ENCODE data around the gene ABCB9. TPM values are rescaled to one million over a fixed set of nuclear protein-coding genes. Genes with fewer than 3 reads are reported as not detected.

ABCB9 gene
- total and polyA plus RNA-seq, 2 donors (not counting 1 experiment from before 2014, with no cell fraction given), result 2.1 to 3.7 TPM

DNA sequence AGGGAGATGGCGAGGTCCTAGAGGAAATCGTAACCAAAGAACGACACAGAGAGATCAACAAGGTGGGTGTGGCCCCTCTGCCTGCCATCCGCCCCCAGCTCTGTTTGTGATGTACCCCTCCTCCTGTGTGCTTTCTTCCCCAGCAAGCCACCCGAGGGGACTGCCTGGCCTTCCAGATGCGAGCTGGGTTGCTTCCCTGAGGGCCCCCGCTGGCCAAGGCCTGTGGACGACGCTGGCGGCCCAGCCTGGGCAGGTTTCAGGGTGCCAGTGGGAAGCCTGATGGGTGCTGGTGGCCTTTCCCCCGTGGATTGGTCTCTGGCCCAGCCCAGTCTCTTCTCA lies 16.2 kb upstream of the ABCB9 start:
- intact Hi-C loops (cut with micrococcal nuclease), result no loop called here
- peaks cover 0 to 30% of the 10 kb centered on the region in 2 experiments for H3K36me3 ChIP-seq (replicated peaks in 1 of 2; ENCODE audit: control extremely low read depth in 1 of 2, control insufficient read depth in 1 of 2, extremely low read depth in 1 of 2, insufficient read depth in 2 of 2, low read length in 1 of 2)
- CTCF ChIA-PET, result interaction anchor here (1.0 to 1.6 kb wide), 2 partner anchors 61 to 255 kb away, joined by 4 to 5 read pairs; no protein-coding TSS in a partner anchor

GRCh38 chr12:122981587-122982476 lies 15.6 kb upstream of the ABCB9 start:
- H3K27ac Mint-ChIP-seq, result peak overlapping the region; percentile 75
- TF ChIP-seq EZH2 (IDR thresholded peaks at IDR 0.05; ENCODE audit: borderline replicate concordance, insufficient read depth, low read depth, low read length, poor library complexity, severe bottlenecking), result no peak
- TF ChIP-seq, protein P1, sequence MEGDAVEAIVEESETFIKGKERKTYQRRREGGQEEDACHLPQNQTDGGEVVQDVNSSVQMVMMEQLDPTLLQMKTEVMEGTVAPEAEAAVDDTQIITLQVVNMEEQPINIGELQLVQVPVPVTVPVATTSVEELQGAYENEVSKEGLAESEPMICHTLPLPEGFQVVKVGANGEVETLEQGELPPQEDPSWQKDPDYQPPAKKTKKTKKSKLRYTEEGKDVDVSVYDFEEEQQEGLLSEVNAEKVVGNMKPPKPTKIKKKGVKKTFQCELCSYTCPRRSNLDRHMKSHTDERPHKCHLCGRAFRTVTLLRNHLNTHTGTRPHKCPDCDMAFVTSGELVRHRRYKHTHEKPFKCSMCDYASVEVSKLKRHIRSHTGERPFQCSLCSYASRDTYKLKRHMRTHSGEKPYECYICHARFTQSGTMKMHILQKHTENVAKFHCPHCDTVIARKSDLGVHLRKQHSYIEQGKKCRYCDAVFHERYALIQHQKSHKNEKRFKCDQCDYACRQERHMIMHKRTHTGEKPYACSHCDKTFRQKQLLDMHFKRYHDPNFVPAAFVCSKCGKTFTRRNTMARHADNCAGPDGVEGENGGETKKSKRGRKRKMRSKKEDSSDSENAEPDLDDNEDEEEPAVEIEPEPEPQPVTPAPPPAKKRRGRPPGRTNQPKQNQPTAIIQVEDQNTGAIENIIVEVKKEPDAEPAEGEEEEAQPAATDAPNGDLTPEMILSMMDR (IDR thresholded peaks at IDR 0.05), result no peak
- DNase-seq, result no peak
- H3K4me1 Mint-ChIP-seq, result peaks cover 51% of the 10 kb centered on the region
- CTCF ChIA-PET, result interaction anchor here (0.8 to 2.4 kb wide), 3 partner anchors 62 to 256 kb away, joined by 3 to 11 read pairs (median 5); no protein-coding TSS in a partner anchor
- ATAC-seq (ENCODE audit: low read depth), result no peak
- Histone ChIP-seq H3K36me3 (replicated peaks in 1 of 2; ENCODE audit: control extremely low read depth in 1 of 2, control insufficient read depth in 1 of 2, extremely low read depth in 1 of 2, insufficient read depth in 2 of 2, low read length in 1 of 2) (peaks cover 0 to 35% of the 10 kb centered on the region in 2 experiments), H3K4me3 (ENCODE audit: control extremely low read depth in 1 of 5, extremely low read depth in 1 of 5, insufficient read depth in 1 of 5, low read depth in 2 of 5, low read length in 4 of 5) (peak overlapping the region in 4 of 5 experiments; percentile 71 to 88 (median 80)), H3K4me1 (ENCODE audit: control insufficient read depth in 2 of 2, insufficient read depth in 2 of 2, low read length in 2 of 2) (peaks cover 24 to 49% of the 10 kb centered on the region in 2 donors), H4K20me1 (ENCODE audit: control insufficient read depth, insufficient read depth, low read length, poor library complexity, severe bottlenecking) (peaks cover 37% of the 10 kb centered on the region), H3K27ac (ENCODE audit: low read length in 2 of 2) (peak overlapping the region; percentile 24 to 77), H3K27me3 (replicated peaks in 1 of 4; ENCODE audit: control extremely low read depth in 1 of 4, control insufficient read depth in 3 of 4, insufficient read depth in 4 of 4, low read length in 3 of 4) (no peaks in the 10 kb centered on the region), H3K9me3 (ENCODE audit: control extremely low read depth in 1 of 3, control insufficient read depth in 2 of 3, insufficient read depth in 1 of 3, low read length in 2 of 3) (no peaks in the 10 kb centered on the region), H2AFZ (ENCODE audit: insufficient read depth, low read depth, low read length, poor library complexity, severe bottlenecking) (peak overlapping the region; percentile 84), H3K79me2 (ENCODE audit: control insufficient read depth, insufficient read depth, low read length) (peaks cover 48% of the 10 kb centered on the region), H3K4me2 (replicated peaks; ENCODE audit: low read depth, low read length, poor library complexity, severe bottlenecking) (peak overlapping the region; percentile 90), H3K9ac (ENCODE audit: low read length) (peak overlapping the region; percentile 81)
- H3K9me3 Mint-ChIP-seq (ENCODE audit: insufficient read depth), result no peaks in the 10 kb centered on the region
- peak overlapping the region; percentile 91 for H3K4me3 Mint-ChIP-seq
- intact Hi-C loops (cut with micrococcal nuclease), result no loop called here
- H3K27me3 Mint-ChIP-seq, result no peaks in the 10 kb centered on the region
- POLR2A ChIA-PET, result interaction anchor here (0.7 kb wide), 1 partner anchor 125 kb away, joined by 3 read pairs; no protein-coding TSS in a partner anchor
- 81% methylated on average over 21 of the region's 25 CpGs for WGBS (ENCODE audit: insufficient coverage)

More for the DNA sequence above, 16.2 kb upstream of the ABCB9 start:
- H3K4me1 Mint-ChIP-seq, result peaks cover 46% of the 10 kb centered on the region
- POLR2A ChIA-PET, result interaction anchor here (0.7 kb wide), 1 partner anchor 125 kb away, joined by 3 read pairs; no protein-coding TSS in a partner anchor
- H3K27ac Mint-ChIP-seq, result peak overlapping the region; percentile 20
- H3K4me3 Mint-ChIP-seq, result peak overlapping the region; percentile 91
- H3K9me3 ChIP-seq (ENCODE audit: control extremely low read depth in 1 of 3, control insufficient read depth in 2 of 3, insufficient read depth in 1 of 3, low read length in 2 of 3), result no peaks in the 10 kb centered on the region
- no peaks in the 10 kb centered on the region for H3K27me3 ChIP-seq (replicated peaks in 1 of 4; ENCODE audit: control extremely low read depth in 1 of 4, control insufficient read depth in 3 of 4, insufficient read depth in 4 of 4, low read length in 3 of 4)
- H3K9ac ChIP-seq (ENCODE audit: low read length), result no peak overlapping the region
- H3K79me2 ChIP-seq (ENCODE audit: control insufficient read depth, insufficient read depth, low read length), result peaks cover 42% of the 10 kb centered on the region
- no peaks in the 10 kb centered on the region for H3K27me3 Mint-ChIP-seq
- peaks cover 24 to 43% of the 10 kb centered on the region in 2 donors for H3K4me1 ChIP-seq (ENCODE audit: control insufficient read depth in 2 of 2, insufficient read depth in 2 of 2, low read length in 2 of 2)
- no peak overlapping the region for H3K4me3 ChIP-seq (ENCODE audit: control extremely low read depth in 1 of 5, extremely low read depth in 1 of 5, insufficient read depth in 1 of 5, low read depth in 2 of 5, low read length in 4 of 5)
- no peak for ATAC-seq (ENCODE audit: low read depth)
- no peaks in the 10 kb centered on the region for H3K9me3 Mint-ChIP-seq (ENCODE audit: insufficient read depth)
- TF ChIP-seq EZH2 (IDR thresholded peaks at IDR 0.05; ENCODE audit: borderline replicate concordance, insufficient read depth, low read depth, low read length, poor library complexity, severe bottlenecking), result no peak
- H4K20me1 ChIP-seq (ENCODE audit: control insufficient read depth, insufficient read depth, low read length, poor library complexity, severe bottlenecking), result peaks cover 30% of the 10 kb centered on the region
- H3K27ac ChIP-seq (ENCODE audit: low read length in 2 of 2), result peak overlapping the region in 1 of 2 donors; percentile 77
- WGBS (ENCODE audit: insufficient coverage), result 90% methylated on average over 11 of the region's 11 CpGs
- no peak for DNase-seq
- peak overlapping the region; percentile 90 for H3K4me2 ChIP-seq (replicated peaks; ENCODE audit: low read depth, low read length, poor library complexity, severe bottlenecking)
- H2AFZ ChIP-seq (ENCODE audit: insufficient read depth, low read depth, low read length, poor library complexity, severe bottlenecking), result no peak overlapping the region

Data from B cell (primary cell).